ENCODE results near the gene SPRED2.

The SPRED2 gene

DNA sequence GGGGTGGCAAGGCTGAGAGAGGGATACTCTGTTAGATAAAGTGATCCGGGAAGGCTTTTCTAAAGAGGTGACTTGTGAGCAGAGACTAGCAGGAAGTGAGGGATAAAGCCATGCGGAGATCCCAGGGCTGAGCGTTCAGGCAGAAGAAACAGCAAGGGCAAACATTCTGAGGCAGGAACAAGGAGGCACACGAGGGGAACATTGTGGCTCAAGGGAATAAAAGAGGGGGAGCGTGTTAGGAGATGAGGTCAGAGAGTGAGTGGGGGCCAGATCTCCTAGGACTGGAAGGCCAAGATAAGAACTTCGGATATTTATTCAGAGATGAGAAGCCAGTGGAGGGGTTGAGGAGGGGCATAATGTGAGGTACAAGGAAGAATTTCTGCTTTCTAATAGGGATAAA is 137.7 kb downstream of the SPRED2 start:
- peak; percentile 15 for DNase-seq (ENCODE audit: low read depth, low spot score)
- H3K9ac ChIP-seq (ENCODE audit: insufficient read length, low read depth) = no peak overlapping the region
- peaks cover 14% of the 10 kb centered on the region for H3K4me1 ChIP-seq (ENCODE audit: insufficient read depth, insufficient read length)
- no peaks in the 10 kb centered on the region for H3K36me3 ChIP-seq (ENCODE audit: insufficient read depth, insufficient read length, low read length)
- H3K4me3 ChIP-seq (ENCODE audit: insufficient read length, low read depth) = no peak overlapping the region
- H3K9me3 ChIP-seq (ENCODE audit: insufficient read depth, low read length) = no peaks in the 10 kb centered on the region
- no peaks in the 10 kb centered on the region for H3K27me3 ChIP-seq (ENCODE audit: insufficient read depth, insufficient read length)
- TF ChIP-seq YY1 (IDR thresholded peaks at IDR 0.05; ENCODE audit: insufficient read depth, insufficient read length) (no peak), ZNF274 (IDR thresholded peaks at IDR 0.05; ENCODE audit: low read depth, low read length) (no peak), SUZ12 (IDR thresholded peaks at IDR 0.05; ENCODE audit: extremely low read depth, insufficient read depth, insufficient read length) (no peak)

DNA sequence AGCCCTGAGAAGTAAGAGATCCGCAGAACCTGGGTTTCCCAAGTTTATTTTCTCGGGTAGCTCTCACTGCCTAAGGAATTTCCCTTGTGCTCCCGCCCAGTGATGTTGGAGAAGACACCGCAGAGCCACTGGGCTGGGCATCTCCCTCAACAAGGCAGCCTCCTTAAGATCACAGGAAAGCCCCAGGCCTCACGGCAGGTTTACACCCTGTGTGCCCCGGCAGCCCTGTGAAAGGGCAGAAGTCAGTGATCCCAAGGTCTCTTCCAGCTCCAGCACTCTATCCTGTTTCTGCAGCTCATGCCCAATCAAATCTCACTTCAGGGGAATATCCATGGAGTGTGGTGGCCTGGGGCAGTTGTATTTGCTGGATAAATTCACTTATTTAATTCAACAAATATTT is 138.3 kb downstream of the SPRED2 start:
- Histone ChIP-seq H3K27me3 (ENCODE audit: insufficient read depth, insufficient read length) (no peaks in the 10 kb centered on the region), H3K36me3 (ENCODE audit: insufficient read depth, insufficient read length, low read length) (no peaks in the 10 kb centered on the region), H3K4me1 (ENCODE audit: insufficient read depth, insufficient read length) (peaks cover 14% of the 10 kb centered on the region), H3K9ac (ENCODE audit: insufficient read length, low read depth) (no peak overlapping the region), H3K4me3 (ENCODE audit: insufficient read length, low read depth) (no peak overlapping the region), H3K9me3 (ENCODE audit: insufficient read depth, low read length) (no peaks in the 10 kb centered on the region)
- DNase-seq (ENCODE audit: low read depth, low spot score) = no peak
- no peak for TF ChIP-seq YY1 (IDR thresholded peaks at IDR 0.05; ENCODE audit: insufficient read depth, insufficient read length)
- TF ChIP-seq SUZ12 (IDR thresholded peaks at IDR 0.05; ENCODE audit: extremely low read depth, insufficient read depth, insufficient read length) = no peak
- no peak for TF ChIP-seq ZNF274 (IDR thresholded peaks at IDR 0.05; ENCODE audit: low read depth, low read length)

DNA sequence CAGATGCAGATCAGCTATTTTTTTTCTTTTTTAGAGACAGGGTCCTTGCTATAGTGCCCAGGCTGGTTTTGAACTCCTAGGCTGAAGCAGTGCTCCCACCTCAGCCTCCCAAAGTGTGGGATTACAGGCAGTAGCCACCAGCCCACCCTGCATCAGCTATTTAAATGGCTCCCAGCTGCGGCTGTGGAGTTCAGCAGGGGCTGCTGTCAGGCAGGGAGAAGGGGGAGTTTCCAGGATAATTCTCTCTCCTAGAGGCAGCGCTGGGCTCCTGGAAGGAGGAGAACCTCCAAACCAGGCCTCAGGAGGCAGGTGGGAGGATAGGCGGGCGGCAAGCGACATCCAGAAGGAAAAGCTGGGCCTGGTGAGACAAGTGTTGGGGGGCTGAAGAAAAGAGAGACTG is 139.0 kb downstream of the SPRED2 start:
- Histone ChIP-seq H3K36me3 (ENCODE audit: insufficient read depth, insufficient read length, low read length) (no peaks in the 10 kb centered on the region), H3K4me1 (ENCODE audit: insufficient read depth, insufficient read length) (peaks cover 14% of the 10 kb centered on the region), H3K4me3 (ENCODE audit: insufficient read length, low read depth) (no peak overlapping the region), H3K27me3 (ENCODE audit: insufficient read depth, insufficient read length) (no peaks in the 10 kb centered on the region), H3K9me3 (ENCODE audit: insufficient read depth, low read length) (no peaks in the 10 kb centered on the region), H3K9ac (ENCODE audit: insufficient read length, low read depth) (no peak overlapping the region)
- TF ChIP-seq ZNF274 (IDR thresholded peaks at IDR 0.05; ENCODE audit: low read depth, low read length) (no peak), SUZ12 (IDR thresholded peaks at IDR 0.05; ENCODE audit: extremely low read depth, insufficient read depth, insufficient read length) (no peak), YY1 (IDR thresholded peaks at IDR 0.05; ENCODE audit: insufficient read depth, insufficient read length) (no peak)
- DNase-seq (ENCODE audit: low read depth, low spot score) = no peak

DNA sequence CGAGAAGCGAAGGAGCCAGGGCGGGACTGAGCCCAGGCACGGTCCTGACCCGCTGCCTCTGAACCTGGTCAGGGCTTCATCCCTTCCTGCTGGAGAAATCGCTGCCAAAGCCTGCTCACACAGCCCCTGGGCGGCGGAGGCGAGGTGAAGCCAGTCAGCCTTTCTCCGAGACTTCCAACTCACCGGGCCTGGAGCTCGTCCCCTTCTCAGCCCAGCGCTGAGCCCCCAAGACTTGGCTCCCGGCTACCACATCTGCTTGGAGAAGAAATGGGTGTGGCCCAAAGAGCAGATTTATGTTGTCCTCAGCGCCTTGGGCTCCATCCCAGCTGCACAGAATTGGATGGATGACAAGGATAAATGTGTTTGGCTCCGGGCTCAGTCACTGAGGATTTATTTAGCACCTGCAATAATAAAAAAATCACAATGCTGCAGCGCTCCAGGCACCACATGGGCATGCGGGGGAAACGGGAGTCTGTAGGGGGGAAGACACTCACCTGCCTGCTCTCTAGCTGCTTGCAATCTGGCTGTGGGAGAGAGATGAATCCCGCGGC is 139.9 kb downstream of the SPRED2 start:
- Histone ChIP-seq H3K9ac (ENCODE audit: insufficient read length, low read depth) (no peak overlapping the region), H3K36me3 (ENCODE audit: insufficient read depth, insufficient read length, low read length) (no peaks in the 10 kb centered on the region), H3K4me3 (ENCODE audit: insufficient read length, low read depth) (no peak overlapping the region), H3K9me3 (ENCODE audit: insufficient read depth, low read length) (no peaks in the 10 kb centered on the region), H3K4me1 (ENCODE audit: insufficient read depth, insufficient read length) (peaks cover 11% of the 10 kb centered on the region), H3K27me3 (ENCODE audit: insufficient read depth, insufficient read length) (no peaks in the 10 kb centered on the region)
- no peak for TF ChIP-seq YY1 (IDR thresholded peaks at IDR 0.05; ENCODE audit: insufficient read depth, insufficient read length)
- TF ChIP-seq ZNF274 (IDR thresholded peaks at IDR 0.05; ENCODE audit: low read depth, low read length) = no peak
- no peak for TF ChIP-seq SUZ12 (IDR thresholded peaks at IDR 0.05; ENCODE audit: extremely low read depth, insufficient read depth, insufficient read length)
- no peak for DNase-seq (ENCODE audit: low read depth, low spot score)

DNA sequence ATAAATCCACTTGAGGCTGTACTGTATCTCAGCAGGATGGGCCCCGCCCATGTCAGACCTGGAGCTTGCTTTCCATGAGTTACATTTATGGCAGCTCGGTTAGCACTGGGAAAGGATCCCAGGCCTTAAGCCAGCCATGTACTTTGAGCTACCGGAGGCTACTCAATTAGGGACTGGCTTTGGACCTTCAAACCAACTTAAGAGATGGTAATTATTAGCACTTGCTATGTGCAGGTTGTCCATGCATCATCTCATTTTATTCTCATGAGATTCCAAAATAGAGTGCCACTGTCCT is 140.3 kb downstream of the SPRED2 start:
- no peak for DNase-seq (ENCODE audit: low read depth, low spot score)
- TF ChIP-seq SUZ12 (IDR thresholded peaks at IDR 0.05; ENCODE audit: extremely low read depth, insufficient read depth, insufficient read length) = no peak
- no peak for TF ChIP-seq YY1 (IDR thresholded peaks at IDR 0.05; ENCODE audit: insufficient read depth, insufficient read length)
- no peak for TF ChIP-seq ZNF274 (IDR thresholded peaks at IDR 0.05; ENCODE audit: low read depth, low read length)
- peaks cover 11% of the 10 kb centered on the region for H3K4me1 ChIP-seq (ENCODE audit: insufficient read depth, insufficient read length)

DNA sequence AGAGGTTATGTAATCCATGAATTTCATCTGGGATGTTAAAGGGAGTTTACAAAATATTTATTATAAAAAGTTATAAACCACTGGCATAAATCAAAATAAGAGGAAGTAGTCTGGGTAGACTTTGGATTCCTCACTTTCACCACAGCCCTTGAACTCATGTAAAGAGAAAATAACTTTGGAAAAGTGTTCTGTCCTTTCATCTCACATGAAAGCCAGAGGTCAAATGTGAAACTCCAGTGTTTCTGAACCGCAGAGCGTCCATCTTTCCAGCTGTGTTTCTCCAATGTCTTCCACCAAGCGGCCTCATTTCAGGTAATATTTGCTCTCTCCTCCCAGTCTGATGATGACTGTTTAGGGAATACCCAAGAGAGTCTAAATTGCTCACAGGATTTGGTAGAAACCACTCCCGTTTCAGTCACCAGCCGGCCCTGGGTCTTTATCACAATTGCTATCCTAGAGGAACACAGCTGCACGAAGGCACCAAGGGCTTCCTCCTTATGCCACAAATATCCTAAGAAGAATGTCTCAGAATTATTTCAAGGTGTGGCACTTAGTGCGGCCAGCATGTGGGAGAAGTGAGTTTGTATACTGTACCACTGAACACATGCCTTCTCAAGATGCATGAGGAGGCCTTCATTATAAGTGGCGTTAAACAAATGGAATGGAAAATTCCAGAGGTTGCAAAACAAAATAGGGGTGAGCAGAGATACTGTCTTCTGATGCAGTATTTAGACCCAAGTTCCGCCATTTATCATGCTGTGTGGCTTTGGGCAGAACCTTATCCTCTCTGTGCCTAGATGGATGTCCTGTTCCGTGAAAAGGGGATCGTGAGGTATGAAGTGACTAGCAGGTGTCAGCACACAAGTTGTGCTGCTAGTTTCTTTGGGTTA is 140.9 kb downstream of the SPRED2 start:
- Histone ChIP-seq H3K9ac (ENCODE audit: insufficient read length, low read depth) (no peak overlapping the region), H3K9me3 (ENCODE audit: insufficient read depth, low read length) (no peaks in the 10 kb centered on the region), H3K27me3 (ENCODE audit: insufficient read depth, insufficient read length) (no peaks in the 10 kb centered on the region), H3K4me1 (ENCODE audit: insufficient read depth, insufficient read length) (peaks cover 11% of the 10 kb centered on the region), H3K4me3 (ENCODE audit: insufficient read length, low read depth) (no peak overlapping the region), H3K36me3 (ENCODE audit: insufficient read depth, insufficient read length, low read length) (no peaks in the 10 kb centered on the region)
- TF ChIP-seq YY1 (IDR thresholded peaks at IDR 0.05; ENCODE audit: insufficient read depth, insufficient read length) = no peak
- DNase-seq (ENCODE audit: low read depth, low spot score) = no peak

More for the DNA sequence above, 140.3 kb downstream of the SPRED2 start:
- Histone ChIP-seq H3K9me3 (ENCODE audit: insufficient read depth, low read length) (no peaks in the 10 kb centered on the region), H3K9ac (ENCODE audit: insufficient read length, low read depth) (no peak overlapping the region), H3K36me3 (ENCODE audit: insufficient read depth, insufficient read length, low read length) (no peaks in the 10 kb centered on the region), H3K27me3 (ENCODE audit: insufficient read depth, insufficient read length) (no peaks in the 10 kb centered on the region), H3K4me3 (ENCODE audit: insufficient read length, low read depth) (no peak overlapping the region)

DNA sequence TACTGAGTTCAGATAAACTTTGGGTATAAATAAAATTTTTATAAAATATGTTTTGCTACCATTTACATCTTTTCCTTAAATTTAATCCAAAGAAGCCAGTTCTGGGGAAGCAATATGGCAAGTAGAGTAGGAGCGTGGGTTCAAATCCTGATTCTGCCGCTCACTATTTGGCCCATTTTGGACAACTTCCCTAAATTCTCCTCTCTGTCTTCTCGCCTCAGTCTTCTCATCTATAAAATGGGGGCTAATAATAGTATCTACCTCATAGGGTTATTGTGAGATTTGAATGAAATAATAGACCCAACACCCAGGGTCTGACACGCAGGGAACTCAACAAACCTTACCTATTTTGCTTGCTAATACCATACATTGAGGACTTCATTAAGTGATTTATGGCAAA is 145.0 kb downstream of the SPRED2 start:
- no peaks in the 10 kb centered on the region for H3K36me3 ChIP-seq (ENCODE audit: insufficient read depth, insufficient read length, low read length)
- H3K27me3 ChIP-seq (ENCODE audit: insufficient read depth, insufficient read length) = peaks cover 5% of the 10 kb centered on the region
- no peaks in the 10 kb centered on the region for H3K9me3 ChIP-seq (ENCODE audit: insufficient read depth, low read length)
- no peak overlapping the region for H3K4me3 ChIP-seq (ENCODE audit: insufficient read length, low read depth)
- TF ChIP-seq ZNF274 (IDR thresholded peaks at IDR 0.05; ENCODE audit: low read depth, low read length) (no peak), YY1 (IDR thresholded peaks at IDR 0.05; ENCODE audit: insufficient read depth, insufficient read length) (no peak), SUZ12 (IDR thresholded peaks at IDR 0.05; ENCODE audit: extremely low read depth, insufficient read depth, insufficient read length) (no peak)
- DNase-seq (ENCODE audit: low read depth, low spot score) = no peak
- H3K9ac ChIP-seq (ENCODE audit: insufficient read length, low read depth) = no peak overlapping the region
- peaks cover 2% of the 10 kb centered on the region for H3K4me1 ChIP-seq (ENCODE audit: insufficient read depth, insufficient read length)
